ENCODE measurements around the gene OSBPL2. TPM values are rescaled to one million over a fixed set of nuclear protein-coding genes. Genes with fewer than 3 reads are reported as not detected.

The OSBPL2 gene
- polyA plus RNA-seq, 1 donor (not counting 4 experiments of a cell fraction or from before 2014, with no cell fraction given): 15.9 TPM

GRCh38 chr20:62262064-62262463 lies 23.7 kb downstream of the OSBPL2 start:
- FAIRE-seq: no peak

DNA sequence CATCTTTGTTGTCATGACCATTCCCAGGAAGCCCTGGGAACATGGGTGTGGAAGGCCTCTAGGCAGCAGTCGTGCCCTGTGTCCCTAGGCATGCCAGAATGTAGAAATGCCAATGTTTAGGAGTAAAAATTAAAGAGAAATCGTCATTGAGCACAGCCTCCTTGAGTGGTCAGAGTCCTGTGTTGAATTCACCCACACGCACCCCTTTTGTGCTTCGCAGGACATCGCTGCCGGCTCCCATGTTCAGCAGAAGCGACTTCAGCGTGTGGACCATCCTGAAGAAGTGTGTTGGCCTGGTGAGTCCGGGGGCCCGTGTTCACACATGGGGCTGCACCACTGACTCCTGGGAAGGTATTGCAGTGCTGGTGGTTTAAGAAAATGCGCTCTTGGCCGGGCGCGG lies 25.1 kb downstream of the OSBPL2 start:
- peaks cover 27 to 41% of the 10 kb centered on the region in 2 experiments for H3K36me3 ChIP-seq (ENCODE audit: control insufficient read depth in 2 of 2, extremely low read depth in 1 of 2, insufficient read depth in 2 of 2, low read length in 2 of 2)
- H4K20me1 ChIP-seq (ENCODE audit: control insufficient read depth, extremely low read depth, insufficient read depth, low read length): no peaks in the 10 kb centered on the region
- dilution Hi-C loops (cut with MboI; ENCODE audit: extremely low pct_ligation_motif_present, low sequenced_read_pairs): no loop called here
- H3K4me2 ChIP-seq (ENCODE audit: control insufficient read depth, extremely low read depth, insufficient read depth, low read depth, low read length): no peak overlapping the region
- DNase-seq (ENCODE audit: low read depth, low spot score): no peak
- H2AFZ ChIP-seq (ENCODE audit: control insufficient read depth, low read length): no peak overlapping the region
- TF ChIP-seq, protein P1, sequence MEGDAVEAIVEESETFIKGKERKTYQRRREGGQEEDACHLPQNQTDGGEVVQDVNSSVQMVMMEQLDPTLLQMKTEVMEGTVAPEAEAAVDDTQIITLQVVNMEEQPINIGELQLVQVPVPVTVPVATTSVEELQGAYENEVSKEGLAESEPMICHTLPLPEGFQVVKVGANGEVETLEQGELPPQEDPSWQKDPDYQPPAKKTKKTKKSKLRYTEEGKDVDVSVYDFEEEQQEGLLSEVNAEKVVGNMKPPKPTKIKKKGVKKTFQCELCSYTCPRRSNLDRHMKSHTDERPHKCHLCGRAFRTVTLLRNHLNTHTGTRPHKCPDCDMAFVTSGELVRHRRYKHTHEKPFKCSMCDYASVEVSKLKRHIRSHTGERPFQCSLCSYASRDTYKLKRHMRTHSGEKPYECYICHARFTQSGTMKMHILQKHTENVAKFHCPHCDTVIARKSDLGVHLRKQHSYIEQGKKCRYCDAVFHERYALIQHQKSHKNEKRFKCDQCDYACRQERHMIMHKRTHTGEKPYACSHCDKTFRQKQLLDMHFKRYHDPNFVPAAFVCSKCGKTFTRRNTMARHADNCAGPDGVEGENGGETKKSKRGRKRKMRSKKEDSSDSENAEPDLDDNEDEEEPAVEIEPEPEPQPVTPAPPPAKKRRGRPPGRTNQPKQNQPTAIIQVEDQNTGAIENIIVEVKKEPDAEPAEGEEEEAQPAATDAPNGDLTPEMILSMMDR (optimal IDR thresholded peaks at IDR 0.05 in 1 of 3, IDR thresholded peaks at IDR 0.05 in 1 of 3, conservative IDR thresholded peaks at IDR 0.05 in 1 of 3; ENCODE audit: extremely low read depth in 1 of 3, insufficient read depth in 2 of 3, low read length in 3 of 3): no peak
- TF ChIP-seq EZH2 (IDR thresholded peaks at IDR 0.05; ENCODE audit: low read length): no peak
- H3K27me3 ChIP-seq (ENCODE audit: control insufficient read depth, extremely low read depth, insufficient read depth, low read length): no peaks in the 10 kb centered on the region
- H3K4me3 ChIP-seq (ENCODE audit: control insufficient read depth in 2 of 3, extremely low read depth in 1 of 3, insufficient read depth in 2 of 3, low read depth in 1 of 3, low read length in 3 of 3): no peak overlapping the region
- H3K27ac ChIP-seq (ENCODE audit: control insufficient read depth, insufficient read depth, low read length): no peak overlapping the region
- H3K79me2 ChIP-seq (ENCODE audit: control insufficient read depth, insufficient read depth, low read length): no peaks in the 10 kb centered on the region
- peaks cover 3% of the 10 kb centered on the region for H3K9me3 ChIP-seq (ENCODE audit: control insufficient read depth, low read depth, low read length)
- FAIRE-seq: no peak
- H3K4me1 ChIP-seq (ENCODE audit: control insufficient read depth, extremely low read depth, insufficient read depth, low read length): peaks cover 13% of the 10 kb centered on the region
- no peak overlapping the region for H3K9ac ChIP-seq (ENCODE audit: control insufficient read depth, extremely low read depth, insufficient read depth, low read length)
- no peaks in the 10 kb centered on the region for H3K9me1 ChIP-seq (ENCODE audit: control insufficient read depth, extremely low read depth, insufficient read depth, low read length)

More at GRCh38 chr20:62262064-62262463, 23.7 kb downstream of the OSBPL2 start:
- Histone ChIP-seq H3K27me3 (ENCODE audit: control insufficient read depth, extremely low read depth, insufficient read depth, low read length) (no peaks in the 10 kb centered on the region), H3K4me3 (ENCODE audit: control insufficient read depth in 2 of 3, extremely low read depth in 1 of 3, insufficient read depth in 2 of 3, low read depth in 1 of 3, low read length in 3 of 3) (no peak overlapping the region), H3K9ac (ENCODE audit: control insufficient read depth, extremely low read depth, insufficient read depth, low read length) (no peak overlapping the region), H3K27ac (ENCODE audit: control insufficient read depth, insufficient read depth, low read length) (no peak overlapping the region), H4K20me1 (ENCODE audit: control insufficient read depth, extremely low read depth, insufficient read depth, low read length) (no peaks in the 10 kb centered on the region), H3K4me2 (ENCODE audit: control insufficient read depth, extremely low read depth, insufficient read depth, low read depth, low read length) (no peak overlapping the region), H3K9me3 (ENCODE audit: control insufficient read depth, low read depth, low read length) (peaks cover 3% of the 10 kb centered on the region), H2AFZ (ENCODE audit: control insufficient read depth, low read length) (no peak overlapping the region), H3K36me3 (ENCODE audit: control insufficient read depth in 2 of 2, extremely low read depth in 1 of 2, insufficient read depth in 2 of 2, low read length in 2 of 2) (peaks cover 33 to 47% of the 10 kb centered on the region in 2 experiments), H3K79me2 (ENCODE audit: control insufficient read depth, insufficient read depth, low read length) (peaks cover 6% of the 10 kb centered on the region), H3K4me1 (ENCODE audit: control insufficient read depth, extremely low read depth, insufficient read depth, low read length) (peaks cover 7% of the 10 kb centered on the region), H3K9me1 (ENCODE audit: control insufficient read depth, extremely low read depth, insufficient read depth, low read length) (no peaks in the 10 kb centered on the region)
- dilution Hi-C loops (cut with MboI; ENCODE audit: extremely low pct_ligation_motif_present, low sequenced_read_pairs): no loop called here
- TF ChIP-seq, protein P1 (optimal IDR thresholded peaks at IDR 0.05 in 1 of 3, IDR thresholded peaks at IDR 0.05 in 1 of 3, conservative IDR thresholded peaks at IDR 0.05 in 1 of 3; ENCODE audit: extremely low read depth in 1 of 3, insufficient read depth in 2 of 3, low read length in 3 of 3): no peak
- TF ChIP-seq EZH2 (IDR thresholded peaks at IDR 0.05; ENCODE audit: low read length): no peak
- DNase-seq (ENCODE audit: low read depth, low spot score): no peak

Measured in keratinocyte (primary cell).